ENCODE results near the gene C20orf144. TPM values are rescaled to one million over a fixed set of nuclear protein-coding genes. Genes with fewer than 3 reads are reported as not detected.

C20orf144 gene
- total RNA-seq, 2 donors from 2014 or later = 0.30 TPM; not detected in 1

DNA sequence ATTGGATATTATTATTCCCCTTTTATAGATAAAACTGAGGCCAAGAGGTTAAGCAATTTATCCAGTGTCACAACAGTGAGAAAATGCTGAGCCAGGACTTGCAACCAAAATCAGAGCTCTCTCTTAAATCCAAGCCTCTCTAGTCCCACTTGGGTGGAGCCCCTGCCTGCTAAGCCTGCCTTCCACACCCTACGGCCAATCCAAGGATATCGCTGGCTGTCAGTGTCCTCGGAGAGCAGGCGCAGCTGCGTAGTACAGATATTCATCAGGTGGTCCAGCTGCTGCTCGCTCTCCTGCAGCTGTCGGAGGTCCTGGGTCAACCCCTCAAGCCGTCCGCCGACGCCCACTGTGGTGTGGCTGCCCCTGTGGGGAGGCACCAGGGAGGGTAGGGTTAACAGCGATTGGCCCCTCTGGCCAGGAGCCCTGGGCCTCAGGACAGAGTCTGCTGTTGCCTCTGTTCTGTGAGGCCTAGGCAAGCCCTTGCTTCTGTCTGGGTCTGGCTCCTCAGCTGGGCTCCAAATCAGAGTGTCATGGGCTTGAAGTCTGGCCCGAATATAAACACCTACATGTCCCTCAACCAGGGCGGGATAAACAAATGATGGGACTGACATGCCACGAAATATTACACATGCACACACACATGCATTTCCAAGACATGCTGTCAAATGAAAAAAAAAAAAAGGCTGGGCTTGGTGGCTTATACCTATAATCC lies 16.0 kb downstream of the C20orf144 start:
- H3K9me3 ChIP-seq = no peaks in the 10 kb centered on the region
- intact Hi-C loops (cut with DNase I) = no loop called here
- peaks cover 12% of the 10 kb centered on the region for H3K4me1 ChIP-seq
- H3K4me3 ChIP-seq = no peak overlapping the region
- no peak overlapping the region for H3K27ac ChIP-seq
- TF ChIP-seq, protein P1, sequence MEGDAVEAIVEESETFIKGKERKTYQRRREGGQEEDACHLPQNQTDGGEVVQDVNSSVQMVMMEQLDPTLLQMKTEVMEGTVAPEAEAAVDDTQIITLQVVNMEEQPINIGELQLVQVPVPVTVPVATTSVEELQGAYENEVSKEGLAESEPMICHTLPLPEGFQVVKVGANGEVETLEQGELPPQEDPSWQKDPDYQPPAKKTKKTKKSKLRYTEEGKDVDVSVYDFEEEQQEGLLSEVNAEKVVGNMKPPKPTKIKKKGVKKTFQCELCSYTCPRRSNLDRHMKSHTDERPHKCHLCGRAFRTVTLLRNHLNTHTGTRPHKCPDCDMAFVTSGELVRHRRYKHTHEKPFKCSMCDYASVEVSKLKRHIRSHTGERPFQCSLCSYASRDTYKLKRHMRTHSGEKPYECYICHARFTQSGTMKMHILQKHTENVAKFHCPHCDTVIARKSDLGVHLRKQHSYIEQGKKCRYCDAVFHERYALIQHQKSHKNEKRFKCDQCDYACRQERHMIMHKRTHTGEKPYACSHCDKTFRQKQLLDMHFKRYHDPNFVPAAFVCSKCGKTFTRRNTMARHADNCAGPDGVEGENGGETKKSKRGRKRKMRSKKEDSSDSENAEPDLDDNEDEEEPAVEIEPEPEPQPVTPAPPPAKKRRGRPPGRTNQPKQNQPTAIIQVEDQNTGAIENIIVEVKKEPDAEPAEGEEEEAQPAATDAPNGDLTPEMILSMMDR (IDR thresholded peaks at IDR 0.05) = no peak
- no peak overlapping the region for H3K9ac ChIP-seq (ENCODE audit: low read depth in 2 of 2, low read length in 2 of 2)
- H3K27me3 ChIP-seq = no peaks in the 10 kb centered on the region
- no peak for DNase-seq
- H3K36me3 ChIP-seq = no peaks in the 10 kb centered on the region

DNA sequence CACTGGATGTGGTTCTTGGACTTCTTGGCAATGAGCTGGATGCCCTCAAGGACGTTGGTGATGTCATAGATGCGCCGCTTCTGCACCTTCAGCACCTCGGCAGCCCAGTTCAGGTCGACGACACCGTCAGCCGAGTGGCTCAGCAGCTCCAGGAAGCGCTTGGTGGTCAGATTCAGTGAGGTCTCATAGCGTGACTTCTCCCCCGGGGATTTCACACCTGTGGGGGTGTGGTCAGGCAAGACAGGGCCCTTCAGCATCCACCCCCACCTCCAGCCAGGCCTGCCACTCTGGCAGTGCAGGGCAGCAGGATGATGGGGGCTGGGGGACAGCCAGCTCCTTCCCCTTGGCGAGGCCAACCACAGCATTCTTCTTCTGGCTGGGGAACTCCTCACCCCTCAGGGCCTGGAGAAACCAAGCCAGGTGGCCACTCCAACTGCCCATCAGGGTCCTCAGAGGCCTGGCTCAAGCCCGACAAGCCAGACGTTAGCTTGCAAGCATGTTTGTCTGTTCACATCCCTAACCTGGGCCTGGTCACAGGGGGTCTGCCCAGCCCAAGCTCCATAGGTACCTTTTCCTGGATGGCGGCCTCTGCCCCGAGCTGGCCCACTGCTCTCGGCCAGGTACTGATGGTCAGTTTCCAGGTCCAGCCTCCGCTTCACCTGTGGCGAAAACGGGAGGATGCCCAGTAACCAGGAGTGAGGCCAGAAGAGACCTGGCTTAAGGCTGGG lies 17.8 kb downstream of the C20orf144 start:
- intact Hi-C loops (cut with DNase I) = no loop called here

DNA sequence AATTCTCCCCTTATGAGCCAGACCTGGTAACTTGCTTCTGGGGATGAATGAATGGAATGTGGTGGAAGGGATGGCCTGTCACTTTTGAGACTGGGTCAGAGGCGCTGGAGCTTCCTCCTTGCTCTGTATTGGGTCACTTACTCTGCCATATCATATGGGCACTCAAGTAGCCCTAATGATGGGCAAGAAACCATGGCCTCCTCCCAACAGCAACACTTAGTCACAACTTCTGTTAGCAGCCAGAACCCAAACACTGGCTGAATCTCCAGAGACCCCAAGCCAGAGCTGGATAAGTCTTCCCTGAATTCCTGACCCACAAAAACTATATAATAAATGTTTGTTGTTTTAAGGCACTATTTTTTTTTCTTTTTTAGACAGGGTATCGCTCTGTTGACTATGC lies 18.6 kb downstream of the C20orf144 start:
- intact Hi-C loops (cut with DNase I) = no loop called here

More for the DNA sequence above, 17.8 kb downstream of the C20orf144 start:
- TF ChIP-seq, protein P1 (IDR thresholded peaks at IDR 0.05) = no peak
- no peak overlapping the region for H3K27ac ChIP-seq
- no peaks in the 10 kb centered on the region for H3K27me3 ChIP-seq
- no peak overlapping the region for H3K9ac ChIP-seq (ENCODE audit: low read depth in 2 of 2, low read length in 2 of 2)
- peaks cover 9% of the 10 kb centered on the region for H3K4me1 ChIP-seq
- H3K4me3 ChIP-seq = no peak overlapping the region
- no peak for DNase-seq
- H3K36me3 ChIP-seq = no peaks in the 10 kb centered on the region
- no peaks in the 10 kb centered on the region for H3K9me3 ChIP-seq

DNA sequence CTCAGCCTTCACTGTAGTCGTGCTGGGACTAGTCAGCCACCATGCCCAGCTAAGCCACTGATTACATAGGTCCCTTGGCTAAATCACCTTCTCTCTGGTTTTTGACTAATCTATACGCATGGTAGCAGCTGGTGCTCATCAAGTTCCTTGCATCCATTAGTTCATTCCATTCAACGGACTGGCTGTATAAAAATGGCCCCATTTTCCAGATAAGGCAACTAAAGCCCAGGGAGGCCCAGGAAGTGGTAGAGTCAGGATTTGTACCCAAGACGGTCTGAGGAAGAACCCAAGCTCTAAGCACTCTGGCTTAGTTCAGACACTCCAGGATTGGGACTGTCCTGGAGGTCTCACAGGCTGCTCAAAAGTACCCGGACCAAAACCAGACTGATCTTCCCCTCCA lies 19.2 kb downstream of the C20orf144 start:
- H3K4me1 ChIP-seq = peaks cover 9% of the 10 kb centered on the region
- H3K4me3 ChIP-seq = no peak overlapping the region
- H3K9me3 ChIP-seq = no peaks in the 10 kb centered on the region
- H3K36me3 ChIP-seq = no peaks in the 10 kb centered on the region
- H3K27ac ChIP-seq = no peak overlapping the region
- no peak overlapping the region for H3K9ac ChIP-seq (ENCODE audit: low read depth in 2 of 2, low read length in 2 of 2)
- H3K27me3 ChIP-seq = no peaks in the 10 kb centered on the region
- TF ChIP-seq, protein P1 (IDR thresholded peaks at IDR 0.05) = no peak
- no peak for DNase-seq
- intact Hi-C loops (cut with DNase I) = no loop called here

More for the DNA sequence above, 18.6 kb downstream of the C20orf144 start:
- H3K9ac ChIP-seq (ENCODE audit: low read depth in 2 of 2, low read length in 2 of 2) = no peak overlapping the region
- peaks cover 11% of the 10 kb centered on the region for H3K4me1 ChIP-seq
- no peaks in the 10 kb centered on the region for H3K36me3 ChIP-seq
- no peak overlapping the region for H3K4me3 ChIP-seq
- no peak overlapping the region for H3K27ac ChIP-seq
- H3K9me3 ChIP-seq = no peaks in the 10 kb centered on the region
- no peak for DNase-seq
- no peaks in the 10 kb centered on the region for H3K27me3 ChIP-seq
- TF ChIP-seq, protein P1 (IDR thresholded peaks at IDR 0.05) = no peak

- Histone ChIP-seq H3K9ac (ENCODE audit: low read depth in 2 of 2, low read length in 2 of 2) (no peak overlapping the region), H3K36me3 (no peaks in the 10 kb centered on the region), H3K9me3 (no peaks in the 10 kb centered on the region), H3K27me3 (no peaks in the 10 kb centered on the region), H3K4me3 (no peak overlapping the region), H3K4me1 (peaks cover 11% of the 10 kb centered on the region), H3K27ac (no peak overlapping the region)
- TF ChIP-seq, protein P1 (IDR thresholded peaks at IDR 0.05) = no peak
- intact Hi-C loops (cut with DNase I) = no loop called here
- DNase-seq = no peak
Observed at GRCh38 chr20:33681728-33682353, 19.7 kb downstream of the C20orf144 start.

All from colonic mucosa (tissue), 4 donors.